ENCODE measurements around the gene SPIN2B. TPM values are rescaled to one million over a fixed set of nuclear protein-coding genes. Genes with fewer than 3 reads are reported as not detected.

The SPIN2B gene
- total RNA-seq, 1 experiment from 2014 or later, result 13.9 TPM

GRCh38 chrX:57138674-57139073, 17.3 kb upstream of the SPIN2B start:
- TF ChIP-seq FOXJ3 (CRISPR knock-in tag; IDR thresholded peaks at IDR 0.05; ENCODE audit: borderline replicate concordance), result no peak
- no peak for TF ChIP-seq ZMAT4 (CRISPR knock-in tag; IDR thresholded peaks at IDR 0.05)
- no peak for TF ChIP-seq ZNF232 (CRISPR knock-in tag; IDR thresholded peaks at IDR 0.05)
- TF ChIP-seq OVOL2 (CRISPR knock-in tag; IDR thresholded peaks at IDR 0.05; ENCODE audit: borderline replicate concordance), result no peak
- no peak for TF ChIP-seq RELA (CRISPR knock-in tag; IDR thresholded peaks at IDR 0.05; ENCODE audit: borderline replicate concordance)
- TF ChIP-seq ZNF512 (CRISPR knock-in tag; IDR thresholded peaks at IDR 0.05; ENCODE audit: borderline replicate concordance), result no peak
- TF ChIP-seq SP1 (CRISPR knock-in tag; conservative IDR thresholded peaks at IDR 0.05), result no peak
- TF ChIP-seq, protein P1, sequence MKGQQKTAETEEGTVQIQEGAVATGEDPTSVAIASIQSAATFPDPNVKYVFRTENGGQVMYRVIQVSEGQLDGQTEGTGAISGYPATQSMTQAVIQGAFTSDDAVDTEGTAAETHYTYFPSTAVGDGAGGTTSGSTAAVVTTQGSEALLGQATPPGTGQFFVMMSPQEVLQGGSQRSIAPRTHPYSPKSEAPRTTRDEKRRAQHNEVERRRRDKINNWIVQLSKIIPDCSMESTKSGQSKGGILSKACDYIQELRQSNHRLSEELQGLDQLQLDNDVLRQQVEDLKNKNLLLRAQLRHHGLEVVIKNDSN (CRISPR knock-in tag; IDR thresholded peaks at IDR 0.05), result no peak
- TF ChIP-seq ETV6 (CRISPR knock-in tag; IDR thresholded peaks at IDR 0.05), result no peak
- TF ChIP-seq ZNF263 (CRISPR knock-in tag; IDR thresholded peaks at IDR 0.05; ENCODE audit: low read depth), result no peak
- TF ChIP-seq ZNF416 (CRISPR knock-in tag; IDR thresholded peaks at IDR 0.05), result no peak
- no peak for TF ChIP-seq NFATC4 (CRISPR knock-in tag; IDR thresholded peaks at IDR 0.05)
- TF ChIP-seq, protein P2, sequence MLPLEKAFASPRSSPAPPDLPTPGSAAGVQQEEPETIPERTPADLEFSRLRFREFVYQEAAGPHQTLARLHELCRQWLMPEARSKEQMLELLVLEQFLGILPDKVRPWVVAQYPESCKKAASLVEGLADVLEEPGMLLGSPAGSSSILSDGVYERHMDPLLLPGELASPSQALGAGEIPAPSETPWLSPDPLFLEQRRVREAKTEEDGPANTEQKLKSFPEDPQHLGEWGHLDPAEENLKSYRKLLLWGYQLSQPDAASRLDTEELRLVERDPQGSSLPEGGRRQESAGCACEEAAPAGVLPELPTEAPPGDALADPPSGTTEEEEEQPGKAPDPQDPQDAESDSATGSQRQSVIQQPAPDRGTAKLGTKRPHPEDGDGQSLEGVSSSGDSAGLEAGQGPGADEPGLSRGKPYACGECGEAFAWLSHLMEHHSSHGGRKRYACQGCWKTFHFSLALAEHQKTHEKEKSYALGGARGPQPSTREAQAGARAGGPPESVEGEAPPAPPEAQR (CRISPR knock-in tag; IDR thresholded peaks at IDR 0.05), result no peak
- TF ChIP-seq ATF6 (CRISPR knock-in tag; IDR thresholded peaks at IDR 0.05), result no peak
- no peak for TF ChIP-seq ZNF532 (CRISPR knock-in tag; IDR thresholded peaks at IDR 0.05; ENCODE audit: borderline replicate concordance)
- no peak for TF ChIP-seq ZBTB21 (CRISPR knock-in tag; IDR thresholded peaks at IDR 0.05; ENCODE audit: borderline replicate concordance)
- TF ChIP-seq, protein P3, sequence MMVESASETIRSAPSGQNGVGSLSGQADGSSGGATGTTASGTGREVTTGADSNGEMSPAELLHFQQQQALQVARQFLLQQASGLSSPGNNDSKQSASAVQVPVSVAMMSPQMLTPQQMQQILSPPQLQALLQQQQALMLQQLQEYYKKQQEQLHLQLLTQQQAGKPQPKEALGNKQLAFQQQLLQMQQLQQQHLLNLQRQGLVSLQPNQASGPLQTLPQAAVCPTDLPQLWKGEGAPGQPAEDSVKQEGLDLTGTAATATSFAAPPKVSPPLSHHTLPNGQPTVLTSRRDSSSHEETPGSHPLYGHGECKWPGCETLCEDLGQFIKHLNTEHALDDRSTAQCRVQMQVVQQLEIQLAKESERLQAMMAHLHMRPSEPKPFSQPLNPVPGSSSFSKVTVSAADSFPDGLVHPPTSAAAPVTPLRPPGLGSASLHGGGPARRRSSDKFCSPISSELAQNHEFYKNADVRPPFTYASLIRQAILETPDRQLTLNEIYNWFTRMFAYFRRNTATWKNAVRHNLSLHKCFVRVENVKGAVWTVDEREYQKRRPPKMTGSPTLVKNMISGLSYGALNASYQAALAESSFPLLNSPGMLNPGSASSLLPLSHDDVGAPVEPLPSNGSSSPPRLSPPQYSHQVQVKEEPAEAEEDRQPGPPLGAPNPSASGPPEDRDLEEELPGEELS (CRISPR knock-in tag; IDR thresholded peaks at IDR 0.05), result no peak
- TF ChIP-seq ZNF121 (CRISPR knock-in tag; IDR thresholded peaks at IDR 0.05), result no peak
- TF ChIP-seq ATF1 (CRISPR knock-in tag; IDR thresholded peaks at IDR 0.05), result no peak
- TF ChIP-seq CBFB (CRISPR knock-in tag; IDR thresholded peaks at IDR 0.05; ENCODE audit: low read depth), result no peak
- ChIA-PET CTCF (no interaction called here), POLR2A (no interaction called here)
- no peaks in the 10 kb centered on the region for H3K27me3 Mint-ChIP-seq (ENCODE audit: low read depth)
- no peaks in the 10 kb centered on the region for H3K9me3 Mint-ChIP-seq
- no peak overlapping the region for H3K4me3 Mint-ChIP-seq
- H3K27ac Mint-ChIP-seq, result 0 out of 2 replicates have a peak overlapping the region, but pooled peaks have one; percentile 12
- peaks cover 6% of the 10 kb centered on the region; the same call in 1 of the 2 replicates for H3K36me3 Mint-ChIP-seq
- ATAC-seq, result no peak
- peaks cover 27% of the 10 kb centered on the region for H3K4me1 Mint-ChIP-seq
- no peak for DNase-seq (ENCODE audit: low spot score)

Measured in WTC11 (cell line).